K562 (cell line): ENCODE data around the gene SPINK4. TPM values are rescaled to one million over a fixed set of nuclear protein-coding genes. Genes with fewer than 3 reads are reported as not detected.
A peak's percentile ranks its signal among the peaks of the same experiment; 100 is the strongest.

Experiments used
- ATF7 ChIP-seq: fragments of 450-650 bp; IDR thresholded peaks from 2 replicates; pipeline ENCODE4 v1.7.1; 2014; ENCODE audit warnings: mild to moderate bottlenecking, moderate library complexity
- DDX20 ChIP-seq: fragments of 450-650 bp; IDR thresholded peaks from 2 replicates; pipeline ENCODE4 v1.6.1; 2016; ENCODE audit warnings: missing genetic modification characterization, low read depth, mild to moderate bottlenecking, missing compliant biosample characterization, moderate library complexity
- ELF4 ChIP-seq: fragments of 450-650 bp; formaldehyde crosslinking; IDR thresholded peaks from 2 replicates; pipeline ENCODE4 v1.4.0; 2022; ENCODE audit warnings: missing genetic modification characterization
- HMG20A ChIP-seq: fragments of 450-650 bp; formaldehyde crosslinking; conservative IDR thresholded peaks from 2 replicates; pipeline ENCODE4 v1.4.0; 2020; ENCODE audit warnings: mild to moderate bottlenecking, mixed read lengths
- HMG20B ChIP-seq: fragments of 250-450 bp; sonication (Bioruptor Pico); IDR thresholded peaks from 2 replicates; pipeline ENCODE4 v1.5.0; 2021; ENCODE audit warnings: mild to moderate bottlenecking
- MCM5 ChIP-seq: fragments of 450-650 bp; IDR thresholded peaks from 2 replicates; pipeline ENCODE4 v1.6.1; 2016; ENCODE audit warnings: low read depth
- NCOA4 ChIP-seq: fragments of 450-650 bp; IDR thresholded peaks from 2 replicates; pipeline ENCODE4 v1.6.1; 2018; ENCODE audit warnings: mild to moderate bottlenecking; ENCODE audit not compliant: partially characterized antibody
- NKRF ChIP-seq: fragments of 450-650 bp; IDR thresholded peaks from 2 replicates; pipeline ENCODE4 v1.6.1; 2016; ENCODE audit warnings: borderline replicate concordance
- NR2F6 ChIP-seq: fragments of 450-650 bp; formaldehyde crosslinking; IDR thresholded peaks from 2 replicates; pipeline ENCODE4 v1.4.0; 2020; ENCODE audit warnings: mild to moderate bottlenecking
- PHB ChIP-seq: fragments of 250-450 bp; sonication (Bioruptor Pico); IDR thresholded peaks from 2 replicates; pipeline ENCODE4 v1.5.0; 2021
- PHF20 ChIP-seq: fragments of 450-650 bp; IDR thresholded peaks from 2 replicates; pipeline ENCODE4 v1.6.1; 2018; ENCODE audit not compliant: partially characterized antibody
- PREB ChIP-seq: sonication (generic); formaldehyde crosslinking; IDR thresholded peaks from 2 replicates; pipeline ENCODE4 v1.8.1; 2023; ENCODE audit warnings: mild to moderate bottlenecking, missing genetic modification reagents
- SMARCC2 ChIP-seq: fragments of 450-650 bp; IDR thresholded peaks from 2 replicates; pipeline ENCODE4 v1.6.1; 2017; ENCODE audit warnings: antibody characterized with exemption, moderate library complexity, mild to moderate bottlenecking, low read depth
- SRSF7 ChIP-seq: fragments of 200-400 bp; formaldehyde crosslinking; optimal IDR thresholded peaks from 2 replicates; pipeline ENCODE3; 2017; ENCODE audit warnings: mild to moderate bottlenecking, low read depth, low read length
- STAT5A ChIP-seq: IDR thresholded peaks from 2 replicates; pipeline ENCODE4 v1.6.1; 2012; ENCODE audit warnings: low read length, inconsistent platforms, borderline replicate concordance
- TEAD1 ChIP-seq, 2 experiments: fragments of 450-650 bp in 1 of 2; sonication (generic) in 1 of 2; formaldehyde crosslinking; IDR thresholded peaks; 2 replicates each; pipeline versions ENCODE4 v1.4.0 to v1.8.0; 2020 to 2022; ENCODE audit warnings: mild to moderate bottlenecking in 2 of 2, missing genetic modification reagents in 1 of 2
- TSHZ1 ChIP-seq: fragments of 250-450 bp; sonication (Bioruptor Pico); IDR thresholded peaks from 2 replicates; pipeline ENCODE4 v1.4.0; 2020; ENCODE audit warnings: mild to moderate bottlenecking, moderate library complexity
- ZBTB17 ChIP-seq: fragments of 450-650 bp; formaldehyde crosslinking; IDR thresholded peaks from 2 replicates; pipeline ENCODE4 v1.4.0; 2020; ENCODE audit warnings: mild to moderate bottlenecking
- ZBTB49 ChIP-seq: sonication (generic); formaldehyde crosslinking; IDR thresholded peaks from 2 replicates; pipeline ENCODE4 v1.8.0; 2022; ENCODE audit warnings: missing genetic modification reagents, mild to moderate bottlenecking, borderline replicate concordance
- ZNF436 ChIP-seq: fragments of 250-450, 450-650 bp; sonication (Bioruptor Pico); formaldehyde crosslinking; IDR thresholded peaks from 2 replicates; pipeline ENCODE4 v1.7.0; 2020; ENCODE audit warnings: mild to moderate bottlenecking
- ZNF644 ChIP-seq: fragments of 200-800 bp; sonication (Bioruptor generic); IDR thresholded peaks from 2 replicates; pipeline ENCODE4 v1.6.1; 2016; ENCODE audit warnings: low read depth, missing genetic modification characterization, missing compliant biosample characterization
- polyA plus RNA-seq, 8 experiments: library from polyadenylated mRNA; depleted of rRNA in 4 of 8; stranded (reverse) in 5 of 8; unstranded in 3 of 8; fragments of >200 nt; fragmentation: Nextera tagmentation in 2 of 8; fragmentation: Illumina TruSeq in 1 of 8; extraction: Ambion mirVana in 2 of 8; extraction: Trizol in 1 of 8; gene quantifications; 2 replicates each; pipeline versions ENCODE4 v1.2.1 to v1.2.3, GENCODE V29; 2011 to 2014; ENCODE audit warnings: inconsistent platforms in 1 of 8, missing spikeins in 1 of 8
- total RNA-seq, 7 experiments: library from RNA; depleted of rRNA in 6 of 7; stranded (reverse); fragments of >200 nt in 6 of 7; fragmentation: Illumina TruSeq in 2 of 7; extraction: Trizol in 2 of 7; gene quantifications; 2 replicates each; pipeline versions ENCODE4 v1.2.1 to v1.2.3, GENCODE V29; 2011 to 2021; ENCODE audit warnings: low replicate concordance in 1 of 7

The SPINK4 gene
- total and polyA plus RNA-seq, 9 of the 15 experiments (the other 6 are each of a cell fraction or from before 2014, with no cell fraction given), result 0.74 to 5.5 (median 2.1) TPM; not detected in 2

- no peak for TF ChIP-seq DDX20 (tag)
- no peak for TF ChIP-seq PHF20
- TF ChIP-seq ZBTB49 (CRISPR knock-in tag), result no peak
- TF ChIP-seq NR2F6 (CRISPR knock-in tag), result no peak
- TF ChIP-seq ZBTB17 (CRISPR knock-in tag), result peak; percentile 24; the same call in 1 of the 2 replicates
- TF ChIP-seq ATF7, result peak; percentile 64
- peak; percentile 88 for TF ChIP-seq SMARCC2
- no peak for TF ChIP-seq PREB
- TF ChIP-seq HMG20B (CRISPR knock-in tag), result no peak
- TF ChIP-seq PHB, result no peak
- no peak for TF ChIP-seq SRSF7
- no peak for TF ChIP-seq NKRF
- TF ChIP-seq STAT5A, result peak; percentile 80
- TF ChIP-seq TSHZ1 (CRISPR knock-in tag), result no peak
- TF ChIP-seq ZNF644 (tag), result peak; percentile 90
- no peak for TF ChIP-seq HMG20A (CRISPR knock-in tag)
- no peak for TF ChIP-seq NCOA4
- peak in 1 of 2 experiments; percentile 59; a peak in 1 of 4 replicates for TF ChIP-seq TEAD1 (CRISPR knock-in tag; IDR thresholded peaks at IDR 0.05)
- TF ChIP-seq ZNF436 (CRISPR knock-in tag), result no peak
- TF ChIP-seq MCM5, result no peak
- TF ChIP-seq ELF4, result no peak
Observed at GRCh38 chr9:33239921-33240320, at the start of gene SPINK4 (continued).
